GM19468 (cell line): ENCODE data around the gene CLIC5.
A peak's percentile ranks its signal among the peaks of the same experiment; 100 is the strongest.
"Not testable (repeated sequence)": the region's sequence is repeated elsewhere in the genome, so short reads cannot be mapped to it uniquely, and the experiment has no call there.

Experiments used
- ATAC-seq: cut with Tn5 transposase; IDR thresholded peaks from one replicate; pipeline ENCODE4 v1.9.1; 2021; ENCODE audit warnings: mild to moderate bottlenecking, moderate library complexity, moderate number of reproducible peaks; ENCODE audit not compliant: unreplicated experiment; ENCODE audit errors: extremely low read depth

CLIC5 gene

DNA sequence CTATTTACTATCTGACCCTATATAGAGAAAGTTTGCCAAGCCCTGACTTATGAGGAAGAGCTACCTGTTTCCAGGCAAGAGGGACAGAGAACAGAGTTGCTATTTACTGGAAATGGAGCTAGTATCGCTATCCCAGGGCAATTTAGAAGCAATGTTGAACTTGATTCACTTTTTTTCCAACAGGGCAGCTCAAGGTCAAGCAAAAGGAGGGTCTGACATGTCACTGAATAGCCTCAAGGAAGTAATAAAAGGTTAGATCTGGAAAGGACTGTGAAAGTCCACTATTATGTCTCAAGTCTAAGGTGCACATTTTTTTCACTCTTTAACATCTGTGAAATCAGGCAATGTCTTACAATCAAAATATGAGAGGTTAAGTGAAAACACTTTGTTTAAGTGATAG, 84.4 kb downstream of the CLIC5 start:
- ATAC-seq: no peak

DNA sequence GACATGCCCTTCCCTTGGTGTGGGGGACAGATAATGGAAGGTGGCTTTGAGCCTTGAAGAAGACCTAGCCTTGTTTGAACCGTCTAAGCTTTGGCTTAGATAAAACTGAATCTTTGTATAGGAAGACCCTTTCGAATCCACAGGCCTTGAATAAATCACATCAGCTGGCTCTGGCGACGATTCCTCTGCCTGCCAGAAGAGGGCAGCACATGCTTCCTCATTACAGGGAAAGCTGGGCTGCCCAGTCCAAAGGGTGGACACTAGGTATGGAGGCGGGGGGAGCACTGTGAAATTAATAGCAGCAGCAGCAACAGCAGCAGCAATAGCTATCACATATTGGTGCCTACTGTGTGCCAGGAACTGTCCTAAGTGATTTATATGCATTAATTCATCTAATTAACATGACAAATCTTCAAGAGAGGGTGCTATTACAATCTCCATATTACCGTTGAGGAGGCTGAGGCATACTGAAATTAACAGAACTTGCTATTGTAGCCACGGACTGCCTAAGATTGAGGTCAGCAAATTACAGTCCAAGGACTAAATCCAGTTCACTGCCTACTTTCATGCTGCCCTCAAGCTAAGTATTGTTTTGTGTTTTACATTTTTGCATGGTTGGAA, 85.1 kb downstream of the CLIC5 start:
- ATAC-seq: no peak

DNA sequence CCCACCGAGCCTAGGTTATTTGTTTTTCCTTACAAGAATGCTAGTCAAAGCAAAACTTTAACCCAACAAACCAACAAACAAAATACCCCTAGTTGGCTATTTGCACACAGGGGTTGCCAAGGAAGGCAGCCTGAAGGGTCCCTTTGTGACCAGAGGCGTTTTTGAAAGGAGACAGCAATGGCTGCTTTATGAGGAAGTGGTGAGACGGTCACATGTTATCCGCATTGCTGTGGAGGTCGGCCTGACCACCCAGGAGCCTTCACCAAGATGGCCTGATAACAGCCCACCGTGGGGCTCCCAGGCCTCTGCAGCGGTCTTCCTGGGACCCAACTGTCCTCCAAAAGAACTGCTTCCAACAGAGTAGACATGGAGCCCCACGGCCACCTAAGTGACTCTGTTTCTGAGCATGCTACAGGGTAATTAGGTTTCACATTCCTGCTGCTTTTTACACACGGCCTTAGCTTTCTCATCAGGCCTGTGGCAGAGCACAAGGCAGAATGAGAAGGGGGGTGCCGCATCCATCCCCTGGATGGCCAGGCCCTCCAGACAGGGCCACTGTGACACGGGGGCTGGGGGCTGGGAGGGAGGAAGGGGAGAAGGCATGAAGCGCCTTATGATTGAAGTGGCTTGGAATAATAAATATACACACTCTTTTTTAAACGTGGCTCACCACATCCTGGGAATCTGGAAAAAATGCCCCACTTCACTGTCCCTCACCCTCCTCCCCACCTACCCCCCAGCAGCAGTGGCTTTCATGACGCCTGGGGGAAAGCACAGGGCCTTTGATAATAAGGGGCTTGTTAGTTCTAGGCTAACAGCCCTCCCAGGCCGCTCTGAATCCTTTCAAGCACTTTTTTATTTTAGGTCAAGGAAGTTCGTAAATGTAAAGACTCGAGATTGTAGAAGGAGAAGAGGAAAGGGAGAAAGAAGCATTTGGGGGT, 86.0 kb downstream of the CLIC5 start:
- ATAC-seq: no peak

DNA sequence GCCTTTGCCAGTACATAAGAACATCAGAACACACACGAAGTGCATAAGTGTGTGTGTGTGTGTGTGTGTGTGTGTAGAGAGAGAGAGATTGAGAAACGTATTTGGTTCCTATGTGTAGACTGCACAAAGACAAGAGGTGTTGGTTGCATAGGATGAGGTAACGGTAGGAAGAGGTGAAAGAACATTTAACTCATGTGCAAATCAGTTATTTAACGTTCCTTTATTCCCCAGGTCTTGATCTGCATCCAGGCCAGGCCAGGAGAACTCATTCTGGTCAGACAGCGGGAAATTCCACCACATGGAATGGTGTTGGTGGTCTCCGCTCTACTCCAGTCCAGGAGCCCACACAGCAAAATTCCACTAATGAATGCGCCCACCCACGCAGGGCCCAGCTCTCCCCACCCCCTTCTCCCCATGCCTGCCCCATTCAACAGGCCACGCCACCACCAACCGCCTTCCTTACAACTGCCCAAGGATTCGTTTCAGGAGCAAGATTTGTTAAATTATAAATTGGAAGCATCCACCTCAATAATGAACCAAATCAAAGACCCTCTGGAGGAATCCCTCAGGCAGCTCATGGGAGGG, 86.8 kb downstream of the CLIC5 start:
- no peak for ATAC-seq

DNA sequence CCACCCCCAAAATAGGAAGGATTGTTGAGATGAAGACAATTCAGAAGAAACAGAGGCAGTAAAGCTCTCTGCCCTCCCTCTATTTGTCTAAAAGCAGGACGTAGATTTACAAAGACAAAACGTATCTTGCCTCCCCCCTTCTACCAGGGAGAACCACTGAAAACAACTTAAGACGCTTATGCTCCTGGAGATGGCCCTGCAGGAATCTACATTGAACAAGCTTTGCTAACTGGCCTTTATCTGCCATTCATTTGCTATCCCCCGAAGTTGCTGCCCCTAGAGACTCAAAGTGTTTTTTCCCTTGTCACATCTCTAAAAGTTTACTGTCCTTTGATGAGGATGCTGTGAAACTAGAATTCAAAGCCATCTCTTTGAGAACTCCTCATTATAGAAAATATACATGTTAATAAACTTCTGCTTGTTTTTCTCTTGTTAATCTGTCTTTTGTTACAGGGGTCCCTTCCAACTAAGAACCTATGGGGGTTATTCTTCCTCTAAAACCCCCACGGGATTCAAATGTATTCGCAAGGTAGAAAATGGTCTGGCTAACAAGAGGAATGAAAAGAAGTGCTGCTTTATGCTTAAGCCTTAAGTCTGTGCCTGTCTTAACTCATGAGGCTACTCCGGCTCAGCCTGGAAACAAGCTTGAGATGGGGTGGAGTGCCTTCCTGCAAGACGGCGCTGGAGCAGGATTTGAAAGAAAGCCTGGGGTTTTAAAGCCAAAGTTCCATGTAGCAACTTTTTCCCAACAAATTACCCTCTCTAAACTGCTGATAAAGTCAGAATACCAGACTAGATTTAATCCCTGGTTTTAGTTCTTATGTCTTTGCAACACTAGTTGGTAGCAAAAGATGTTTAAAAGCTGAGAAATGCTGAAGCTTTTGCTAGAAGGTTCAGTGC, 88.0 kb downstream of the CLIC5 start:
- ATAC-seq: no peak

DNA sequence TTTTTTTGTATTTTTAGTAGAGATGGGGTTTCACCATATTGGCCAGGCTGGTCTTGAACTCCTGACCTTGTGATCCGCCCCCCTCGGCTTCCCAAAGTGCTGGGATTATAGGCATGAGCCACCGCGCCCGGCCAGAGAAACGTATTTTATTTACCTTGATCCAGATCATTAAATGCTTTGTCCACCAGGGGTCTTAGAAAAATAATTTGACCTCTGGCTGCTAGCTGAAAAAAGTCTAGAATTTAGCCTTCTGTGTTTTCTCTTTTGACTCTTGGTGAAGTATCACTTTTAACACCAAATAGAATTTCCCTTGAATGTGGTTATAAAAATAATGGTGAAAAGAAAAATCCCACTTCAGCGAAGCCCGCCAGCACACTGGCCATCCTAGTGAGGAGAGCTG, 89.2 kb downstream of the CLIC5 start:
- not testable (repeated sequence) for ATAC-seq

DNA sequence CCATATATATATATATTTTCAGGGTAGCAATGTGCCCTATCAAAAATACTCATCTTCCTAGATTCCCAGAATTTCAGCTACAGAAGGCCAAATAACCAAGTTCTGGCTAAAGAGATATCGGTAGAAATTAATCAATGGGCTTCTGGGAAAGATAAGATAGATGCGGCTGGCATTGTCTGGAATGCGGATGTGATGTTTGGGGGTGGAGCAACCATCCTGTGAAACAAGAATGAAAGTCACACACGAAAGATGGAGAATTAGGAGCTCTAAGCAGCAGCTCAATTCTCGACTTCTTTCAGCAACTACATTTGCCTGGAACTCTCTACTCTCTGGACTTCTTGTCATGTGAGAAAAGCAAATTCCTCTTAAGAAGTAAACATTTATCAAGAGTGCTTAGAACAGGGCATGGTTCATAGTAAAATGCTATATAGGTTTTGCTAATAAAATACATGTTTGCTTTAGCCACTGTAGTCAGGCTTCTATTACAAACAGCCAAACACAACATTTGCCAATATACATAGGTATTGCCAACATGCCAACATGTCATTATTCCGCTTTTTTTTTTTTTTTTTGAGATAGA, 90.8 kb downstream of the CLIC5 start:
- ATAC-seq: no peak

DNA sequence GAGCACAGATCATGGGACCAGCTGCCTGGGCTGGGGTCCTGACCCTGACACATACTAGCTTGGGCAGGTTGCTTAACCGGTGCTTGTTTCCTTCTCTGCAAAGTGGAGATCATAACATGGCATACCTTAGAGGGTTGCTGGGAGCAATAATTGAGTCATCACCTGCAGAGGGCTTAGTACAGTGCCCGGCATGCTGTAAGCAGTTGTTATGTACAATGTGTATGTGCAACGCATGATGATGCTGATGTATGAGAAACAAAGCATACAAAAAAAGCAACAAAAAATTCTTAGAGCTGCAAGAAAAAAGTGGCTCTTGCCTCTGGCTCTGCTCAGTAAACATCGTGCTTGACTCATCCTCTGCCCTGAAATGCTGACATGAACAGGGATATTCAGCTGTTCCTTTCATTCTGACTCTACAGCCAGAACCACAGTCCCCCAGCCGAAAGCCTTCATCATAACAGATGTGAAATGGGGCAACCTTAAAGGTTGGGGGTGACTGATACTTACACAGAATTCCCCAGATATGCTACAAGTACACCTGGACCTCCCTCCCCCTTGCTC, 91.7 kb downstream of the CLIC5 start:
- no peak for ATAC-seq

DNA sequence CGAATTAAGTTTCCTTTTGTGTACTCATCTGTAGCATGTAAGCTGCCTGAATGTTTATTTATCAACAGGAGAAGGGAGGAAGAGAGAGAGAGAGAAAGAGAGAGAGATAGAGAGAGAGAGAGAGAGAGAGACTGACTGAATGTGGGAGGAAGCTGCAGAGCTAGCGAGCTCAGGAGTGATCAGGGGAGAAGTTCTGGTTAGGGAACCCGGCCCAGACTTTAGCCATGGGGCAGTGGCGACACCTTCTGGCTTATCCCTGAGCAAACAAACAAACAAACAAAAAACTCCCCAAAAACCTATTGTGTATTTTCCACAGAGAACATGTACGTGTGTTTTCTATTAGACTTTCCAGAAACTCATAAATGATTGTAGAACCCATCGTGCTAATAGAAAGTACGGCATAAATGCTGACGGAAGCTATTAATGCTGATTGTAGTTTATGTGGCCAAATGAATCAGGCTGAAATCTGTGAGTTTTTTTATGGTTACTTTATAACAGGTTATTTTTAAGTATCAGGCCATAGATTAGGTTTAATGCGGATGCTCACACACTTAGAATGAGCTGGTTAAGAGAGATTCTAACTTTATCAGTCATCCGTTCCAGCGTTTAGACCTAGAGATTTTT, 92.8 kb downstream of the CLIC5 start:
- no peak for ATAC-seq

DNA sequence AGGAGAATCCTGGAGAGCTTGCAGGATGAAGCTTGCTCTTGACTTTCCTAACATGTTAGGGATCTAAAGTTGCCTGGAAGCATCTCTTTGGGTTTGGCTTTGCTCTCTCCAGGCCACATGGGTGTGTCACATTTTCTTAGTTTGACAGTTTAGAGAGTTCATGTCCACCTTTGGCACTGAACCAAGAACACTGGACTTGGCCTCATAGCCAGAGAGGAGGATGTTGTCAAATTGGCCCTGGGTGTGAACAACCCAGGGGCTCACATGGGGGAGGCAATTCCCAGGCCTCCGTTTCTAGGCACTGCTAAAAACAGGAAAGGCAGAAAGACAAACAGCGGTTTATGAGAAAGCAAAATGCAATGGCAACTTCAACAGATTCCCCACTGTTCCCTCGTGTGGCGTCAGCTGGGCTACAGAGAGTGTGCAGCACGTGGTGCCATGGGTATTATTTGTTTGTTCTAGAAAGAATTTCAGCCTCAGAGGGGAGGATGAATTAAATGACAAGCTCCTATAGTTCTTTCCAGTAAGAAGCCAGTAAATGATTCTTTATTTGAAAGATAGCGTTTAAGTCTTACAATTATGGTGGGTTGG, 93.9 kb downstream of the CLIC5 start:
- no peak for ATAC-seq

DNA sequence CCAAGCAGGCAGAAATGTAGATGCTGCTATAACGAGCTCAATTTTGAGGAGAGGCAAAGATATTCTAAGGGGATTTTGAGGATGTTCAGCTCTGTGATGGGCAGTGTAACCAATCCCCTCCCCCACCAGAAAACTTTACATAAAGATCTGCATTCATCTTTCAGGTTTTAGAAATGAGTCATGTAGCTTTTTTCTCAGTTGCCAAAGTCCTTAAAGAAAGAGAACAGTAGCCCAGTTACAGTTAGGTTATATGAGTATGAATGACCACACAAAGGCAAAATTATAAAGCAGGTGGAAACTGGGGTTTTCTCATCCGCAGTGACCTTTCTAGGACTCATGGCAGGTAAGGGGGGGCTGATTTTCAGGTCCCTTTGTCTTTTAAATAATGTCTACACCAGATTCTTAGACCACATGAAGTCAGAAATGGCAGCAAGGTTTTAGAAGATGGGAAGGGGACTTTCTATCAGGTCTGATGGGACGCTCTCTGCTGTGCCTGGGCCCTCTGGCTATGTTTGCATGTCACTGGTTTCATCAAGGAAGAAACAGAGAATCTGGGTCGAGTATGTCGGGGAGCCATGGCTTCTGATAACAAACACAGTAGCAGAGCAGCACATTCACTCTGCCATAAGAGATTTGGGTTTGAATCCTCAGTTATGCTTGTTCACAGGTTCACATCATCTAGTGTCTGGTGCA, 94.7 kb downstream of the CLIC5 start:
- ATAC-seq: peak; percentile 26

DNA sequence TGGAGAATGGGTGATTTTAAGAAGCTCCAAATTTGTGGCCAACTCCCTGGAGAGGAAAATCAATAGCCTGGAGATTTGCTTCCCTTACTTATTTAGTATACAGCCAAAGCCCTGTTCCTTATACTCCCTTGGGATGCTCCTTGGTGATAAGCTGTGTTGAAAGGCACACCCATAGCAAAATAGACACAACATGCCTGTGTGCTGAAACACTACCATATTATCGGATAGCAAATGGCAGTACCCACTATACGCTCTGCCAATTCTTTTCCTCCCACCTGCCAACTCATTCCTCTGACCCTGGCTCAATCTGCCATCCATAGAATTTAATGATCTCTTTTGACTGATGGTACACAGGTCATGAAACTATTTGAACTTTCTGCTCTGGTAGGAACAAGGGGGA, 98.2 kb downstream of the CLIC5 start:
- ATAC-seq: no peak

DNA sequence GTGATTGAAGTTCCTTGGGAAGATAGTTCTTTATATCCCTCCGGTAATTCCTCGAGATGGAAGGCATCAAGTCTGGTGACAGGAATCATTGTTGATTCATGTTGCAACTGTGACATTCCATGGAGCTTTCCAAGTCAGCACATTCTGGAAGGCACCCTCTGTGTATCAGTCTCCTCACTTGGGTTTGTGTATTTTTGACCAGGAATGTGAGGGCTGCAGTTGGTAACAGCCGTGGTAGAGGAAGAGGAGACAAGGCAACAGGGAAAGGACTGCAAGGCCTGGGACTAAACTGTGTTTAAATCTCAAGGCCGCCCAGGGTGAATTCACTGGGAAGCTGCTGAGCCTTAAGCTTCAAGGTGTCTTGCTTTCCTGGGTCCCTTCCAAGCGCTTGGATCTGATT, 99.0 kb downstream of the CLIC5 start:
- ATAC-seq: no peak

DNA sequence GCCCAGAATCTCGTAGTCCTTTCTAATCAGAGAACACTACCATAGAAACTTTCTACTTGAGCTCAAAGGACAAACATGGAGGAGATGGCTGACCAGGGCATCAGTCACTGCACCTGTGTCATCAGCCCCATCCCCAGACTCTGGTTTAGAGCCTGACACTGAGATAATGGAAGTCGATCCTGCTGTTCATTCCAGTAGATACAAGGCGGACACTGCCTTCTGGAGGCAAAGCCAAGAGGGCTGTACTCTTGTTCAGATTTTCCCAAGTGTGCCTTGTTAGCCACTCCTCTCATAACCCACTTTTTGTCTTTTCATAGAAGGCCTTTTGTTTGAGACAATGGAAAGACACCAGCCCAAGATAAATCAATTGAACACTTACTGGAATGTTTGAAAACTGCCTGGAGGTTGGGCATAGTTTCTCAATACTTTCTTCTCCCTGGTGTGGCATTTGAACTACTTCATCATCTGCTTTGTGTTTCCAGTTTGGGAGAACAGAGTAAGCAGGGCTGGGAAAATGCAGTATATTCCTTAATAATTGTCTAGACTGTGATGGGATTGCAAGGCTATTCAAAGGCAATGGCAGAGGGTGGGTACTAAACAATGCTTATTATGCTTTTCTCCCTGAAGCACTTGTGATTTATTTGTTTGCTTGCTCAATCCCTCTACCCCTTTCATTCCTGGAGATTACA, 99.7 kb downstream of the CLIC5 start:
- no peak for ATAC-seq

DNA sequence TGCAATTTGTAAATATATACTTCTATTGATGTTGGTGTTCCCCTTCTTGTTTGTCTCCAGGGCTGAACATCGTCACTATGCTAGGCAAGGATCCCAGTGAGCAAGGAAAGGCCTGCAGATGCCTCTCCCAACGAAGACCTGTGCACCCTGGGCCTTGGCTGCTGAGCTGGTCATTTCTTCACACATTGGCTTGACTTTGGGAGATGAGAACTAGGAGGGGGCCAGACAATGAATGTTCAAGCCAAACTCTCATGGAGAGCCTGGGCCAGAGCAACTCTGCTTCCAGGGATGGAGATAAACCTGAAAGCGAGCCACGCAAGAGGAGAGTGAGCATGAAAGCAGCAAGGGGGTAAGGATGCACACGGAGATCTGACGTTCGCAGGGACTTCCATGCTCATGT, 104.0 kb downstream of the CLIC5 start:
- no peak for ATAC-seq

DNA sequence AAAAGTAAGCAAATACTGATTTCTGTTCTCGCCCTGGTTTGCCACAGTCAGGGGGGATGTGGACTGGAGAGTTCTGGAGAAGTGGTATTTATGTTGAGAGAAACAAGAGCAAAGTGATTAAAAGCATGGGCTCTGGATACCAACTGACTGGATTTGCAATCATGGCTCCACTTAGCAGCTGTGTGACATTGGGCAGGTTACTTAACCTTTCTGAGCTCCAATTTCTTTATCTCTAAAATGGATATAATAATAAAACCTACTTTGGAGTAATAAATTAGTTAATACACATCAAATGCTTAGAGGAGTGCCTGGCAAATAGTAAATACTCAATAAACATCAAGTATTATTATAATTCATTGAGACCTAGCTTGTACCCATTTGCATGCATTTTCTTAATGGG, 111.7 kb downstream of the CLIC5 start:
- ATAC-seq: no peak

DNA sequence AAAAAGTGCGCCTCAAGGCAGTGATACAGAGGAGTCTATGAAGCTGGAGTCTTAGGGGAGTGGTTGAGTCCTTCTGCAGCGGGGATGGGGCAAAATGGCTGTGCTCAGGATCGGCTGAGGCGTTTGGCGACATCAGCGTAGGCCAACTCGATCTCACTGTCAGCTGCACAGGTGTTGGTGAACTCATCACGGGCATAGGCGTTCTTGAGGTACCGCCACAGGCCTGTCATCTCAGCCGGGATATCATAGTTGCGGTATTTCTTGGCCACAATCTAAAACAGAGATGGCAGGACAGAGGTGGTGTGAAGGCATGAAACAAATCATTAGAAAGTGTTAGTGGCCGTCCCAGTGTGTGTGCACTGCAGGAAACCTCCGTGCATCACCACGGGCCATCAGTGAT, 112.7 kb downstream of the CLIC5 start:
- ATAC-seq: no peak
